ENCODE measurements around the gene ARPC5L.
"Not testable (repeated sequence)": the region's sequence is repeated elsewhere in the genome, so short reads cannot be mapped to it uniquely, and the experiment has no call there.

Gene ARPC5L

DNA sequence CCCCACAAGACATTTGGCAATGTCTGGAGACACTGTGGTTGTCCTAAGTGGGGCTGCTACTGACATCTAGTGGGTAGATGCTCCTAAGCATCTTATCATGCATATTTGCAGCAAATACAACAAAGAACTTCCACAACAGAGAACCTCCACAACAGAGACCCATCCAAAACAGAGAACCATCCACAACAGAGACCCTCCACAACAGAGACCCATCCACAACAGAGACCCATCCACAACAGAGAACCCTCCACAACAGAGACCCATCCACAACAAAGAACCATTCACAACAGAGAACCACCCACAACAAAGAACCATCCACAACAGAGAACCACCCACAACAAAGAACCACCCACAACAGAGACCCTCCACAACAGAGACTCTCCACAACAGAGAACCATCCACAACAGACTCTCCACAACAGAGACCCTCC is 32.8 kb downstream of the ARPC5L start:
- DNase-seq, result no peak

DNA sequence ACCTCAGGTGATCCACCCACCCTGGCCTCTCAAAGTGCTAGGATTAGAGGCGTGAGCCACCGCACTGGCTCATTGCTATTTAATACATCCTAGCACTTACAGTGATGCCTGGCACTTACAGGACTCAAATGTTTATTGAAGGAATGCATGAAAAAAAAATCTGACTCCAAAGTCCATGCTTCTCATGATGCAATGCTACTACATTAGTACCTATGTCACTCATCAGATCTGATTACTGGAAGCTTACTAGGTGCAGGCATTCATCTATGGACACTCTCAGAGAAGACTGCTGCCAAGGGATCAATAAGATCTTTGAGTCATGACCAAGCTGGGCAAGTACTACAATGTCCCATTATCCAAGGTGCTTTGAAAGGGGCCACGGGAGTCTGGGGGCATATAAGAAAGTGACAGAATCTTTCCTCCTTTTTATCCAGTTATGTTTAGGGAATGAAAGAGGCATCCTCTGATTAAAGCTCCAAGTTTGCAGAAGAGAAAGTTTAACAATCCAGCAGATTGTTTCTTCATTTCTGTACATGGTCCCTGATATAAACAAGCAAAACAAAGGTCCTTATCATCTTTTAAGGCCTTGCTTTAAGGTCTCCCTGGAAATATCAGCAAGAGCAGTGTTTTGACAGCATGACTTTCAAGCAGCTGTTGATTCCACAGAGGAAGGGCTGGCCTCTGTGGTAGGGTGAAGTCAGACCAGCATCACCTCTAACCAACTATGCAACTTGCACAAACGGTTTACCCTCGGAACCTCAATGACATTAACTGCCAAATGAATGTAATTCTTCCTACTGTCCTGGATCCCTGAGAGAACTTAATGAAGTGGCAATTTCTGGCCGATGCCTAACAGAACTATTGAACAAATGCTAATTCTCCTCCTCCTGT is 35.9 kb downstream of the ARPC5L start:
- no peak for DNase-seq

DNA sequence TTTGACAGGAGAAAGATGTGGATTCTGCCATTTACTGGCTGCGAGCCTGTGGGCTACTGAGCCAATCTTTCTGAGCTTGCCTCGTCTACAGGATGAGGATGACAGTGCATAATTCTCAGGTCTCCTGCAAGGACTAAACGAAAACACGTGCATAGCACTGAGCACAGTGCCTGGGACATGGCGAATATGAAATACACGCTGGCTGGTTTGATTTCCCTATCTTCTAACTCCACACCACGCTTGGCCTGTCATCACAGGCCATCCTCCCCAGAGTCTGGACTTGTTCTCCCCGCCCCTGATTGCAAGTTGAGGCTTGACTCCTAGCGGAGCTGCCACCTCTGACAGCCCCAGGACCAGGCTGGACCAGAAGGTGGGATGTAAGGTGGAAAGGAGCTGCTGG is 37.9 kb downstream of the ARPC5L start:
- DNase-seq, result no peak

- no peak for DNase-seq
These were observed 45.0 kb downstream of the ARPC5L start for GRCh38 chr9:124906966-124907365.

DNA sequence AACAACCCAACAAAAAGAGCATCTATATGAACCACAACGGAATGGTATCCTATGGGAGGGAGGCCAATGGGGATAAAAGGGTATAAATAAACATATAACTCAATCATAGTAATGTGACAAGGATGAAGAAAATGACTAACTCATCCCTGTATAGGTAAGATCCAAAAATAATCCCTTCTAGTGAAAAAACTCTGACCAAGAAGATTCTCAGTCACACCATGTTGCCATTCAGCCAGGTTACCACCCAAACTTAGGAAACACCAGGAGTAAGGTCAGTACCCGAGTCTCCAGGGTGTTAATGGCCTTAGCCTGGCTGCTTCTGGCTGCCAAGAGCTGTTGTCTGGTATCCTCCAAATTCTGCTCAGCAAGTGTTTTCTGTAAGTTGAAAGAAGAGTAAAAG is 46.2 kb downstream of the ARPC5L start:
- no peak for DNase-seq

DNA sequence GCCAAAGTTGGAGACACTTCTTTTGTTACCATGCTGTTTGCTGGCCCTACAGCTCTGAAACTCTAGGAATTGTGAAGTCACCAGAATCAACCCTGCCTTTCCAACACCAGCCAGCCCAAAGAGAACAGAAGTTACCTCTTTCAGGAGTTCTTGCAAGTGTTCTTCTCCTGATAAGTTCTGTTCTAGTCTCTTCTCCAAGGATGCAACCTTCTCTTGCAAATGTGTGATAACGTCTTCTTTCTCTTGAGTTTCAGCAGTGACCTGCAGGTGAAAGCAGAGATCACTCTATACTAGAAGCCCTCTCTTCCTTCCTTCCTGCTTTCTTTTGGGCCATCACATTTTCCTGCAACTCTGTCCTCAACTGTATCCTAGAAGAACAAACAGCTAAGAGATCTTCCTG is 49.8 kb downstream of the ARPC5L start:
- DNase-seq, result no peak

DNA sequence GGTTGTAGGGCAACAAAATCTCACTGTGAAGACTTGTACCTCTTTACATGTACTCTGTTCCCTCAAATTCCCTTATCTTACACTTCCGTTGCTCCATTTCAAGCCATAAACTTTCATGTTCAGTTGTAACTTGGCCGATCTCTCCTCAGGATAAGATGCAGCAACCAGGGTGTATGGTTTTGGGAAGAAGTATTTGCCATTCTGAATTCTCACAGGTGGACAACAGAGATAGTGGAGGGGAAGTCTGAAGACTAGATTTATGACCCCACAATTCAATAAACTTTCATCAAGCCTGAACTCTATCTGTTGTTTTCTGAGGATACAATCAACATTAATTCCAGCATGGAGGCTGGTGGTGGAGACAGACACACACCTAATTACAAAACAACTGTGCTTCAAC is 51.4 kb downstream of the ARPC5L start:
- DNase-seq, result no peak

DNA sequence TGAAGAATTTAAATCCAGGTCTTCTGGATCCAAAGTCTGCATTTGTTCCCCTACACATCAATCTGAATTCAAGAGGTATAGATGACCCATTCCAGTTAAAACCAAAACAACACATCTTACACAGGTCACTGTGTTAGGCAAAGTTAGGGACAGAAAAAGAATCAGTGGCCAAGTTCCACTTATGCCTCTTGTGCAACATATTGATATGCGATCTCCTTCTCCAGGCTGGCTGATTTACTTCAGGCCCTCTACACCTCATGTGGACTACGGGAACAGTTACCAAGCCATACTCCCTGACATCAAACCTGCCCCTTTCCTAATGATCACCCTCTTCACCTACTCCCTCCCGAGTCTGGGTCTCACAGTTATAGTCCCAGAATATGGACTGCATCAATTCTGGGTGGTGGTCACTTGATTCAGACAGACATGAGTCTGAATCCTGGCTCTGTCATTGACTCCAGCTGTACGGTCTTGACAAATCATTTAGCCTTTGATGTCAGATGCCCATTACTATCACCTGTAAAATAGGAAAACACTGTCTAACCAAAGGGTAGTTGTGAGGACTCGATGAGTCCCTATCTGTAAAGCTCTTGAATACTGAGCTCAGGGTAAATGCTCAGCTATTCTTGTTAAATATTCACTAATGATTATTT is 52.9 kb downstream of the ARPC5L start:
- no peak for DNase-seq

DNA sequence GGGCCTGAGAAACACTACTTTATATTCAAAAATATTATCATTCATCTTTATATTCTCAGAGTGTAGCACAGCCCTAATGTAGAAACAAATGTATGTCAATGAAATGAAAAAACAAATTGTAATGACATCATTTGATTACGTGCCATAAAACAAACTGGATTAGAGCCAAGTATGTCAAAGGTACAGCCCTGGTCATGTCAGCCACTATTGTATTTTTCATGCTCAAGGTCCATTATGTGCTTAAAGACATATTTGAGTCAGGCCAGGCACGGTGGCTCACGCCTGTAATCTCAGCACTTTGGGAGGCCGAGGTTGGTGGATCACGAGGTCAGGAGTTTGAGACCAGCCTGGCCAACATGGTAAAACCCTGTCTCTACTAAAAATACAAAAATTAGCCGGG is 58.5 kb downstream of the ARPC5L start:
- not testable (repeated sequence) for DNase-seq
